ENCODE results near the gene KCNH2.

The KCNH2 gene

GRCh38 chr7:150958062-150958552 lies 20.0 kb downstream of the KCNH2 start:
- DNase-seq: no peak

- no peak for DNase-seq
Measured at GRCh38 chr7:150957133-150958020, 20.7 kb downstream of the KCNH2 start.

- no peak for DNase-seq
Measured at GRCh38 chr7:150956395-150957132, 21.6 kb downstream of the KCNH2 start.

GRCh38 chr7:150955519-150956394 lies 22.4 kb downstream of the KCNH2 start:
- DNase-seq: no peak

- DNase-seq: no peak
Measured at GRCh38 chr7:150954986-150955518, 23.1 kb downstream of the KCNH2 start.

GRCh38 chr7:150954201-150954985 lies 23.7 kb downstream of the KCNH2 start:
- DNase-seq: no peak

GRCh38 chr7:150953061-150953997 lies 24.8 kb downstream of the KCNH2 start:
- DNase-seq: no peak

- DNase-seq: no peak
Measured at GRCh38 chr7:150952331-150953050, 25.6 kb downstream of the KCNH2 start.

- DNase-seq: no peak
Measured at GRCh38 chr7:150951521-150951920, 26.6 kb downstream of the KCNH2 start.

- DNase-seq: no peak
Measured at GRCh38 chr7:150951181-150951520, 27.0 kb downstream of the KCNH2 start.

GRCh38 chr7:150950496-150951180 lies 27.5 kb downstream of the KCNH2 start:
- no peak for DNase-seq

- no peak for DNase-seq
Measured at GRCh38 chr7:150949971-150950491, 28.1 kb downstream of the KCNH2 start.

GRCh38 chr7:150949564-150949963 lies 28.6 kb downstream of the KCNH2 start:
- DNase-seq: no peak

- DNase-seq: no peak
Measured at GRCh38 chr7:150948791-150949251, 29.3 kb downstream of the KCNH2 start.

- no peak for DNase-seq
Measured at GRCh38 chr7:150947761-150948651, 30.1 kb downstream of the KCNH2 start.

GRCh38 chr7:150947241-150947745 lies 30.8 kb downstream of the KCNH2 start:
- no peak for DNase-seq

GRCh38 chr7:150946421-150947240 lies 31.5 kb downstream of the KCNH2 start:
- DNase-seq: no peak

Measured in activated CD4-positive, alpha-beta T cell treated with anti-CD3 and anti-CD28 coated beads for 4 hours (primary cell).